IMR-90 (cell line): ENCODE results near the gene ZNF692.

Source experiments
- CTCF ChIP-seq: conservative IDR thresholded peaks from 2 replicates; pipeline ENCODE4 v1.5.1; 2012; ENCODE audit warnings: mild to moderate bottlenecking, low read depth, low read length, improper control_type of control experiment
- POLR2A ChIP-seq: IDR thresholded peaks from 2 replicates; pipeline ENCODE4 v1.6.1; 2012; ENCODE audit warnings: mild to moderate bottlenecking, low read depth, low read length

GRCh38 chr1:248837781-248838356 is 21.0 kb downstream of the ZNF692 start, which contains the start of gene ZNF672:
- TF ChIP-seq CTCF (no peak), POLR2A (no peak)
